Nephron (organoid): ENCODE results near the gene COLQ.

ENCODE experiments used
- H3K27ac Mint-ChIP-seq, 3 experiments: 2 replicates each; pipeline ENCODE4 v1.8.0; 2020; ENCODE audit warnings: mixed read lengths in 3 of 3, mild to moderate bottlenecking in 2 of 3, moderate library complexity in 1 of 3
- H3K27me3 Mint-ChIP-seq: 2 replicates; pipeline ENCODE4 v1.8.0; 2021; ENCODE audit warnings: low read depth, mild to moderate bottlenecking, moderate library complexity, mixed read lengths
- H3K36me3 Mint-ChIP-seq: 2 replicates; pipeline ENCODE4 v1.8.0; 2020; ENCODE audit warnings: low read depth, mixed read lengths
- H3K4me1 Mint-ChIP-seq: 2 replicates; pipeline ENCODE4 v1.8.0; 2020; ENCODE audit warnings: mixed read lengths
- H3K4me3 Mint-ChIP-seq, 3 experiments: 2 replicates each; pipeline ENCODE4 v1.8.0; 2020; ENCODE audit warnings: mild to moderate bottlenecking in 3 of 3, mixed read lengths in 3 of 3, moderate library complexity in 2 of 3
- H3K9me3 Mint-ChIP-seq: 2 replicates; pipeline ENCODE4 v1.8.0; 2020; ENCODE audit warnings: mixed read lengths
- TF ChIP-seq, protein P1 (sequence below), 3 experiments: fragments of 200-600 bp; sonication (generic); IDR thresholded peaks; one replicate each; pipeline ENCODE4 v1.5.0; 2021; ENCODE audit warnings: antibody characterized with exemption in 3 of 3; ENCODE audit not compliant: unreplicated experiment in 3 of 3

The COLQ gene

DNA sequence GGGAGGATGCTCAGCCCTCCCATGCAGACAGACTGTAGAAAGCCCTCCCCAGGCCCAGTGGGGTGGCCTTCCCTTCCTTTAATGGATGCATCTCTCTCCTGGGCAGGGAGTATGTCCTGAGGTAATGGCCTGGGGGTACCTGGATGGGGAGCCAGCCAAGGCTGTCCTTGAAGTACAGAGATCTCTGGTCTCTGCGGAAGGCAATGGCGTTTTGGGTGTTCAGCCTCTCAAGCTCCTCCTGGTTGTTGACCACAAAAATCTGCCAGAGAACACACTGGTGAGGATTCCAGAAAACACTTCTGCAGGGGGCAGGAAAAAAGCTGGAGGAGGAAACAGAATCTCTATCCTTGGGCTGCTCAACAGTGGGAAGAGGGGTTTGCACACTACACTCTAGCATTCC lies 65.2 kb downstream of the COLQ start:
- Mint-ChIP-seq H3K36me3 (peaks cover 22% of the 10 kb centered on the region), H3K27ac (no peak overlapping the region), H3K27me3 (no peaks in the 10 kb centered on the region), H3K4me1 (no peaks in the 10 kb centered on the region), H3K4me3 (no peak overlapping the region), H3K9me3 (no peaks in the 10 kb centered on the region)
- TF ChIP-seq, protein P1, sequence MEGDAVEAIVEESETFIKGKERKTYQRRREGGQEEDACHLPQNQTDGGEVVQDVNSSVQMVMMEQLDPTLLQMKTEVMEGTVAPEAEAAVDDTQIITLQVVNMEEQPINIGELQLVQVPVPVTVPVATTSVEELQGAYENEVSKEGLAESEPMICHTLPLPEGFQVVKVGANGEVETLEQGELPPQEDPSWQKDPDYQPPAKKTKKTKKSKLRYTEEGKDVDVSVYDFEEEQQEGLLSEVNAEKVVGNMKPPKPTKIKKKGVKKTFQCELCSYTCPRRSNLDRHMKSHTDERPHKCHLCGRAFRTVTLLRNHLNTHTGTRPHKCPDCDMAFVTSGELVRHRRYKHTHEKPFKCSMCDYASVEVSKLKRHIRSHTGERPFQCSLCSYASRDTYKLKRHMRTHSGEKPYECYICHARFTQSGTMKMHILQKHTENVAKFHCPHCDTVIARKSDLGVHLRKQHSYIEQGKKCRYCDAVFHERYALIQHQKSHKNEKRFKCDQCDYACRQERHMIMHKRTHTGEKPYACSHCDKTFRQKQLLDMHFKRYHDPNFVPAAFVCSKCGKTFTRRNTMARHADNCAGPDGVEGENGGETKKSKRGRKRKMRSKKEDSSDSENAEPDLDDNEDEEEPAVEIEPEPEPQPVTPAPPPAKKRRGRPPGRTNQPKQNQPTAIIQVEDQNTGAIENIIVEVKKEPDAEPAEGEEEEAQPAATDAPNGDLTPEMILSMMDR (IDR thresholded peaks at IDR 0.05; ENCODE audit: unreplicated experiment in 3 of 3), result no peak

- TF ChIP-seq, protein P1 (IDR thresholded peaks at IDR 0.05; ENCODE audit: unreplicated experiment in 3 of 3), result no peak
- H3K36me3 Mint-ChIP-seq, result peaks cover 27% of the 10 kb centered on the region
- no peaks in the 10 kb centered on the region for H3K4me1 Mint-ChIP-seq
- H3K4me3 Mint-ChIP-seq, result no peak overlapping the region
- no peaks in the 10 kb centered on the region for H3K9me3 Mint-ChIP-seq
- H3K27ac Mint-ChIP-seq, result no peak overlapping the region
- H3K27me3 Mint-ChIP-seq, result no peaks in the 10 kb centered on the region
These were observed 65.8 kb downstream of the COLQ start for GRCh38 chr3:15455756-15456155.

- Mint-ChIP-seq H3K36me3 (peaks cover 31% of the 10 kb centered on the region), H3K9me3 (no peaks in the 10 kb centered on the region), H3K4me1 (no peaks in the 10 kb centered on the region), H3K4me3 (no peak overlapping the region), H3K27me3 (no peaks in the 10 kb centered on the region), H3K27ac (no peak overlapping the region)
- TF ChIP-seq, protein P1 (IDR thresholded peaks at IDR 0.05; ENCODE audit: unreplicated experiment in 3 of 3), result no peak
These were observed 66.5 kb downstream of the COLQ start for GRCh38 chr3:15454965-15455364.

DNA sequence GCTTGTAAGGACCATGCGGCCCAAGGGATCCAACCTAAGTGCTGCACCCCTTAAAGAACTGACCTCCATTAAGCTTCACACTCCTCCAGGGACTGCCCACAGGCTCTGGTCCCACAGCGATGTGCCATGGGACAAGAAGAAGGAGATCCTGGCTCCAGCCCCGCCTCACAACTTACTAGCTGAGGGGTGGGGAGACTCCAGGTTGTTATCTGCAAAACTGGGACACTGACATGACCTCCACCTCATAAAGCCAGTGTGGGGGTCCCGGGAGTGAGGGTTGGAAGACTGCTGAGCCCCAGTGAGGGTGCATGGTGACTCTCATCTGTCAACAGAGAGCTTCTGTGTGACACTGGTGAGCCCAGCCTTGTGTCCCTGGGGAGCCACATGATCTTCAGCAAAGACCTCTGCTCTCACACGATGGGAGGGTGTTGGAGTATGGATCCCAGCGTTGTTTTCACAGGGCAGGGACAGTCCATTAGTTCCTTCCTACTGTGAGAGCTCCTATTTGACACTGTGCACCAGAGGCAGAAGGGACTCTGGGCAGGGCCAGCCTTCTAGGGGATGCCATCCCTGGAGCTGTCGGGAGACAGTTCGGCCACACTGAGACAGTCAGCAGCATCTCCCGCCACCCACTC lies 67.4 kb downstream of the COLQ start:
- TF ChIP-seq, protein P1 (IDR thresholded peaks at IDR 0.05; ENCODE audit: unreplicated experiment in 3 of 3), result no peak
- Mint-ChIP-seq H3K9me3 (no peaks in the 10 kb centered on the region), H3K36me3 (peaks cover 35% of the 10 kb centered on the region), H3K27me3 (no peaks in the 10 kb centered on the region), H3K4me1 (no peaks in the 10 kb centered on the region), H3K4me3 (no peak overlapping the region), H3K27ac (no peak overlapping the region)

DNA sequence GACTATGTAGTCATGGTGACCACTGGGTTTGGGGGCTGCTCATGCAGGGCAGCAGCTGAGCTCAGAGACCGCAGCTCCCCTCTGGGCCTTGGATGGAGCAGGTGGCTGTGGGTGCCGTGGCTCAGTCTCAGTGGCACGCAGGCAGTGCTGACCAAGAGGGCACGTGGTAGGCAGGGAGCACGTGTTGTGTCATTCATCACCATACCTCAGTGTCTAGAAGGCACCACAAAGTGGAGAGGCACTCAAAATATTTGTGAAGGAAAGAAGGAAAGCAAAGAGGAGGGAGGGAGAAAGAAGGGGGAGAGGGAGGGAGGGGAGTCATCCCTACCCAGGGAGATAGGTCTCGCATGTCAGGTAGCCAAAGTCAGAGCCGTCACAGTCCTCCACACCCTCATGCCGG lies 68.0 kb downstream of the COLQ start:
- Mint-ChIP-seq H3K36me3 (peaks cover 38% of the 10 kb centered on the region), H3K4me1 (no peaks in the 10 kb centered on the region), H3K9me3 (no peaks in the 10 kb centered on the region), H3K4me3 (no peak overlapping the region), H3K27me3 (no peaks in the 10 kb centered on the region), H3K27ac (no peak overlapping the region)
- TF ChIP-seq, protein P1 (IDR thresholded peaks at IDR 0.05; ENCODE audit: unreplicated experiment in 3 of 3), result no peak

GRCh38 chr3:15452961-15453360 lies 68.5 kb downstream of the COLQ start:
- H3K4me1 Mint-ChIP-seq, result no peaks in the 10 kb centered on the region
- no peaks in the 10 kb centered on the region for H3K27me3 Mint-ChIP-seq
- TF ChIP-seq, protein P1 (IDR thresholded peaks at IDR 0.05; ENCODE audit: unreplicated experiment in 3 of 3), result no peak
- peaks cover 36% of the 10 kb centered on the region for H3K36me3 Mint-ChIP-seq
- H3K4me3 Mint-ChIP-seq, result no peak overlapping the region
- H3K27ac Mint-ChIP-seq, result no peak overlapping the region
- H3K9me3 Mint-ChIP-seq, result no peaks in the 10 kb centered on the region
